OCI-M2 (cell line): ENCODE data around the gene VWA1.
"Not testable (repeated sequence)": the region's sequence is repeated elsewhere in the genome, so short reads cannot be mapped to it uniquely, and the experiment has no call there.

ENCODE experiments used
- DNase-seq: peaks from one replicate; lab custom pipeline; 2025; ENCODE audit not compliant: unreplicated experiment; lab: John Stamatoyannopoulos, UW

Gene VWA1

DNA sequence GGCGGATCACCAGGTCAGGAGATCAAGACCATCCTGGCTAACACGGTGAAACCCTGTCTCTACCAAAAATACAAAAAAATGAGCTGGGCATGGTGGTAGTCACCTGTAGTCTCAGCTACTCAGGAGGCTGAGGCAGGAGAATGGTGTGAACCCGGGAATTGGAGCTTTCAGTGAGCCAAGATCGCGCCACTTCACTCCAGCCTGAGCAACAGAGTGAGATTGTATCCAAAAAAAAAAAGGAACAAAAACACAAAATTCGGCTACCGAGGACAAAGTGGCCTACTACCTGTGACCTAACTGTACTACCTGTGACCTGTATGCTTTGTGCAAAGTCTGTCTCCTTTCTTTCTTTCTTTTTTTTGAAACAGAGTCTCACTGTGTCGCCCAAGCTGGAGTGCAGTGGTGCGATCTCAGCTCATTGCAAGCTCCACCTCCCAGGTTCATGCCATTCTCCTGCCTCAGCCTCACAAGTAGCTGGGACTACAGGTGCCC, 32.5 kb upstream of the VWA1 start:
- not testable (repeated sequence) for DNase-seq

DNA sequence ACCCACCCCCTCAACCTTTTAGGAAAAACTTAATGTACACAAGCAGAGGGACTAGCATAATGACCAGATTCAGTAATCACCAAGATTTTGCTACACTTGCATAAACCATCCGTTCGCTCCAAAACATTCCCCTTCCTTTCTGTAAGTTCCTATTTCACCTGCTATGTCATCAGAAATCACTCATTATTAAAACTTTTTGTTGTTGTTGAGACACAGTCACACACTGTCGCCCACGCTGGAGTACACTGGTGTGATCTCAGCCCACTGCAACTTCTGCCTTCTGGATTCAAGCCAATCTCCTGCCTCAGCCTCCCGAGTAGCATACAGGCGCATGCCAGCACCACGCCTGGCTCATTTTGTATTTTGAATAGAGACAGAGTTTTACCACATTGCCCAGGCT, 31.8 kb upstream of the VWA1 start:
- no peak for DNase-seq

DNA sequence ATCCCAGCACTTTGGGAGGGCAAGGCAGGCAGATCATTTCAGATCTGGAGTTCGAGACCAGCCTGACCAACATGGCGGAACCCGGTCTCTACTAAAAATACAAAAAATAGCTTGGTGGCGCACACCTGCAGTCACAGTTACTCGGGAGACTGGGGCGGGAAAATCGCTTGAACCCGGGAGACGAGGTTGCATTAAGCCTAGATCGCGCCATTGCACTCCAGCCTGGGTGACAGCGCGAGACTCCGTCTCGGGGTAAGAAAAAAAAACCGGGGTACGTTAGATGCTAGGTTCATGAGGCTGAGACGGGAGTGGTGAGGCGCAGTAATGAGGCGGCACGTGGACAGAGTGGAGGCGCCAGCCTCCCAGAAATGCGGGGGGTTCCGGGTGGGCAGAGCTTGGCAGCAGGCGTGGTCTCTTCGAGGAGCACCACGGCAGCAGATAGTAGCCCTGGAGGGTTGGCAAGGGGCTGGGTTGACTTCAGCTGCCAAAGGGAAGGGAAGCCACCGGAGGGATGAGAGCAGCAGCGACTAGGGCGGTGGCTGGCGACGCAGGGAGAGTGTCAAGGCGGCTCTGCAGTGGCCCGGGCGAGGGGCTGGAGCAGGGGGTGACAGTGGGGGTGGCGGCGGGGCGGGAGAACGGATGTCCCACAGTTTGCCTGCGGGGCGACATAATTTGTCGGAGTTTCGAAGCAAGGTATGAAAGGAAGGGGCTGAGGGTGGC, 29.2 kb upstream of the VWA1 start:
- DNase-seq: no peak

DNA sequence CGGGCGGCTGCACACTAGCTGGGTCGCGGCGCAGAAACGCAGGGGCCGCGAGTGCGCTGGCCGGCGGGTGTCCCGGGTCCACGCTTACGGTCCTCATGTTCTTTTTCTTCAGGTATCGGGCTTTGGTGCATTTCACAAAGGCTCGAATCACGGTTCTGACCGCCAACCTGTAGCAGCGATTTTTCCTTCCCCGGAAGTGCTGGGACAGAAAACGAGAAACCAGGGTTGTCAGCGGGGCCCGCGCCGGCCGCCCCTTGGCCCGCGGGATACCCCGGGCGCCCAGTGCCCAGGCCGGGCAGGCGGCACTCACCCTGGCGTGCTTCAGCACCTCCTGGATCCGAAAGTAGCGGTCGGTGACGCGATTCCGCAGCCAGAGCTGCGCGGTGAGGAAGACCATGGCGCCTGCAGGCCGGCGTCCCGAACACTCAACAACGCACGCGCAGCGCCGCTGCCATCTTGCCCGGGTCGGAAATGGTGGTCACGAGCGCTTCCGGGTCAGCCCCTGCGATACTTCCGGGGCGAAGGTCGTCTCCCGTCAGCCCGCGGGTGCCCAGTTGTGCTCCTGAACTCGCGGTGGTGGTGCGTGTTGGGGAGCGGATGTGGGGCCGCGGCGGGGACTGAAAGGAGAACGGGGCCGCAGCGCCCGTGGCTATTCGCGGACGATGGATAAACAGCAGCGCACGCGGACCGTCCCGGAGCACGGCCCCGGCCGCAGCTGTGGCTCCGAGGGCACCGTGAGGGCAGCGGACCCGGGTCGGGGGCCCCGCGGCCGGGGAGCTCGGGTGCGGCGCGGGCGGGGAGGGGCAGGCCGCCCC, 28.5 kb upstream of the VWA1 start, which contains the start of gene MRPL20:
TSS of gene MRPL20 (minus strand) at position 473 of the 815 bp plus-strand sequence. CDS start at position 397, 76 bp downstream.
- DNase-seq: peak; percentile 13

DNA sequence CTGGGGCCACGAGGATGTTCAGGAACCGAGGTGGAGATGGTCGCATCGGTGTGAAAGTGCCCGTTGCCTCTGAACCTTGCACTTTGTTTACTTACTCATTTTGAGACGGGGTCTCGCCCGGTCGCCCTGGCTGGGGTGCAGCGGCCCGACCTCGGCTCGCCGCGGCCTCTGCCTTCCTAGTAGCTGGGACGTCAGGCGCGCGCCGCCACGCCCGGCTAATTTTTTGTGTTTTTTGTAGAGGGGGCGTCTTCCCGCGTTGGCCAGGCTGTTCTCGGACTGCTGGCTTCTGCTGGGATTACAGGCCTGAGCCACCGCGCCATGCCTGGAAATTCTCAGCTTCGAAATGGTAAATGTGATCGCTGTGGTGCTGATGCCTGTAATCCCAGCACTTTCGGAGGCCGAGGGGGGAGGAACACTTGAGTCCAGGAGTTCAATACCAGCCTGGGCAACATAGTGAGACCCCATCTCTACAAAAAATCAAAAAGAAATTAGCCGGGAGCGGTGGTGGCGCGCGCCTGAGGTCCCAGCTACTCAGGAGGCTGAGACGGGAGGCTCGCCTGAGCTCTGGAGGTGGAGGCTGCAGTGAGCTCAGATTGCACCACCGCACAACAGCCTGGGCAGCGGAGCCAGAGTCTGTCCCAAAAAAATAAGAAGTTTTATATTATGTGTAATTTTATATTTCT, 27.7 kb upstream of the VWA1 start:
- DNase-seq: no peak

DNA sequence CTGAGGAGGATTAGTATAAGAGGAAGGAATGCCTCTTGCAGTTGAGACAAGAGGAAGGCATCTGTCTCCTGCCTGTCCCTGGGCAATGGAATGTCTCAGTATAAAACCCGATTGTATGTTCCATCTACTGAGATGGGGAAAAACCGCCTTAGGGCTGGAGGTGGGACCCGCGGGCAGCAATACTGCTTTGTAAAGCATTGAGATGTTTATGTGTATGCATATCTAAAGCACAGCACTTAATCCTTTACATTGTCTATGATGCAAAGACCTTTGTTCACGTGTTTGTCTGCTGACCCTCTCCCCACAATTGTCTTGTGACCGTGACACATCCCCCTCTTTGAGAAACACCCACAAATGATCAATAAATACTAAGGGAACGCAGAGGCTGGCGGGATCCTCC, 25.3 kb upstream of the VWA1 start:
- not testable (repeated sequence) for DNase-seq

DNA sequence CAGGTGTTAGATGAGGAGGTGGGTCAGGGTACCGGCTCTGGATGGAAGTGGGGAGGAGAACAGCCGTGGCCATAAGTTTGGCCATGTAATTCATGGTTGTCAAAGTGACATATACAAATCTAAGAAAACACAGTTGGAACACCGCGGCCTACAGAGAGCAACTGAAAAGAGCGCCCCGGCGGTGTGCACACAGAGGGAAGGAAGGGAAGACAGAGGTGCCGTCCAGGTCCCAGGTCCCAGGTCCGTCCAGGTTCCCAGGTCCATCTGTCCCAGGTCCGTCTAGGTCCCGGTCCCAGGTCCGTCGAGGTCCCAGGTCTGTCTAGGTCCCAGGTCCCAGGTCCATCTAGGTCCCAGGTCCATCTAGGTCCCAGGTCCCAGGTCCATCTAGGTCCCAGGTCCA, 23.9 kb upstream of the VWA1 start:
- no peak for DNase-seq

DNA sequence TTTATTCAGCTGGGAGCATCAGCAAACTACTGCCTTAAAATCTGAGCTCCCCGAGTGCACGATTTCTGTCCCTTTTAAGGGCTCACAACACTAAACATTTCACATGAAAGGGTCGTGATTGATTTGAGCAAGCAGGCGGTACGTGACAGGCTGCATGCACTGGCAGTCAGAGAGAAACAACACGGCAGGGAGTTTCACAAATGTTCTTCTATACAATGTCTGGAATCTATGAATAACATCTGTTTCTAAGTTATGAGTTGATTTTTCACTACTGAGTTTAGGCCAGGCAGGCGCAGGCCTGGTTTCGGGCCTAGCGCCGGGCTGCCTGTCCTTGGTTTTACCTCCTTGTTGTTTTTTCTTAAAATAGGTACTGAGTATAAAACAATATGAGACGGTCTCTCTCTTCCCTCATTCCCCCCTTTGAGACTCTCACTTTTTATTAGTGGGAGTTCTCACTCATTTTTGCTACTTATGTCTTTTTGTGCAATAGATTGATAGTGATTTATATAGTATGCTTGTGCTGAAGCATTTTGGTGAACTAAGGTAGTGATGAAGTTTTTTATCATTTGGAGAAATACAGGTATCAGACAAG, 23.1 kb upstream of the VWA1 start:
- not testable (repeated sequence) for DNase-seq

DNA sequence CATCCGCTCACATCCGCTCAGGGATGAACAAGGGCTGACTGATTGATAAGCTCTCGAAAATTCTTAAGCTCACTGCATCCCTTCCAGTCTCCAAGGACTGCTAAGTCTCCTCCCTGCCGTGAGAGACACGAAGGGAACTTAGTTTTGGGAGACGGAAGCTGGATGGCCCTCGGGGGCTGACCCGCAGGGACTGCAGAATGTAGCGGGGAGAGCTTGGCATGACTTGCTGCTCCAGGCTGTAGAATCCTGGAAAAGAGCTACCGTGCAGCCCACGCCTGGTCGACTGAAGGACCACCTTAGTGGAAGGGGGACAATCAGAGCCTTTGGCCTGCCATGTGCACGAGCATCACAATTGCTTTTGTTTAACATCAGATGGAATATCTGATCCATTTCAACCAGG, 19.7 kb upstream of the VWA1 start:
- DNase-seq: no peak

DNA sequence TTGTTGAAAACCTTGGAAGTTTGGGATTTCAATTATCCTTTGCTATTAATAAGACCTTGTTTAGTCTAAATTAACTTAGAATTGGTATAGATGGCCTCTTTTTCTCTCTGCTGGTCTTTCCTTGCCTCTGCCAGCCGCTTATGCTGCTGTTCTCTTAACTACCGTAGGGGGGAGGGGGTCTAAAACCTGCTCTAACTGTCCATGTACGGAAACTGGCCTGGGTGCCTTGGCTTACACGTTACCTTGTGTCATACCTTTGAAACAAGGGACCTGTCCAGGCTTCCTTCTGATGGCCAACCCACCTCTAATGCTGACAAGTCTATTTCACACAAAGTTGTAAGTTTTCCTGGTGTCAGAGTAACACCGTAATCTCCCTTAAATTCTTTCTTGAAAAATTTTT, 18.1 kb upstream of the VWA1 start:
- DNase-seq: not testable (repeated sequence)

DNA sequence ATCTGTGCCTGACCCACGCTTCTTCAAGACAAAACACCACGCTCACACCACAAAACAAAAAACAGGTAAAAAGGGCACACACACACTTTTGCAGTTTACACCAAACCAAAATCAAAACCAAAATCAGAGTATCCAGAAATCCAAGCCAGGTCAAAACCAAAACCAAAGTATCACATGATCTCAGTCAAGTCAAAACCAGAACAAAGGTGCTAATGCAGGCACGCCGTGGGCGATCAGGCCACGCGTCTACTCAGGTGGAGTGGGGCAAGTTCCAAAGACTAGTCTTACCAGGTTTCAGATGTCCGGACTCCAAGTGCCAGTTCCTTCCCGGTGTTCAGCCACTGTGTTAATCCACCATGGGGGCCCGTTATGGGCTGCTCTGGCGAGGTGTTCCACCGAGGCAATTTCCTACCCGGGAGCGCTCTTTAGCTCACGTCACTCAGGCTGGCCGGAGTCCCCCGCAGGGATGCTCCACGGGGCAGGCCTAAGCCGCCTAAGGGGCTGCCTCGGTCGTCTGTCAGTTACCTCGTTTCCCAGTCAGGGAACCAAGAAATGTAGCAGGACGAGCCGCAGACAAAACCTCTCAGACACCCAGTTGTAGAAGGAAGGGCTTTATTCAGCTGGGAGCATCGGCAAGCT, 17.5 kb upstream of the VWA1 start:
- DNase-seq: not testable (repeated sequence)

DNA sequence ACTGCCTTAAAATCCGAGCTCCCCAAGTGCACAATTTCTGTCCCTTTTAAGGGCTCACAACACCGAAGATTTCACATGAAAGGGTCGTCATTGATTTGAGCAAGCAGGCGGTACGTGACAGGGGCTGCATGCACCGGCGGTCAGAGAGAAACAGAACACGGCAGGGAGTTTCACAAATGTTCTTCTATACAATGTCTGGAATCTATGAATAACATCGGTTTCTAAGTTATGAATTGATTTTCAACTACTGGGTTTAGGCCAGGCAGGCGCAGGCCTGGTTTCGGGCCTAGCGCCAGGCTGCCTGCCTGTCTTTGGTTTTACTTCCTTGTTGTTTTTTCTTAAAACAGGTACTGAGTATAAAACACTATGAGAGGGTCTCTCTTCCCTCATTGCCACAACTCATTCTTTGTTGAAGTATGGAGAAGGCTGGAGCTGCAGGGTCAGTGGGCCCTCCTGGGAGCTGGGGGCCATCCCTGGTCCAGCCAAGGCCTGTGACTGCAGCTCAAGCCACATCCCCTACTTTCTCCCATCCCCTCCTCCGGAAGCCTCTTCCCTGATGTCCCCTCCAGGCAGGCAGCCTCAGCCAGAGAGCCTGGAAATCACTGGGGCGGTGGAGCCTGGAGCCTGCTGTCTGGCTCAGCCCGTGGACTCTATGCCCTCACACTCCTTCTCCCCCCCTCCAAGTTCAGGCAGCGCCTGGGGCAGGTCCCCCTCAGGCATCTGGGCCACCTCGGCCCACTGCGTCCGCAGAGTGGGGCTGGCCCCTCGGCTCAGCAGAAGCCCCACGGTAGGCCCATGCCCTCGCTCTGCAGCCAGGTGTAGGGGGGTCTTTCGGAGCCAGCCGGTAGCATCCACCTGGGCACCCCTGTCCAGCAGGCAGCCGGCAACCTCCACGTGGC, 16.8 kb upstream of the VWA1 start:
- DNase-seq: no peak

DNA sequence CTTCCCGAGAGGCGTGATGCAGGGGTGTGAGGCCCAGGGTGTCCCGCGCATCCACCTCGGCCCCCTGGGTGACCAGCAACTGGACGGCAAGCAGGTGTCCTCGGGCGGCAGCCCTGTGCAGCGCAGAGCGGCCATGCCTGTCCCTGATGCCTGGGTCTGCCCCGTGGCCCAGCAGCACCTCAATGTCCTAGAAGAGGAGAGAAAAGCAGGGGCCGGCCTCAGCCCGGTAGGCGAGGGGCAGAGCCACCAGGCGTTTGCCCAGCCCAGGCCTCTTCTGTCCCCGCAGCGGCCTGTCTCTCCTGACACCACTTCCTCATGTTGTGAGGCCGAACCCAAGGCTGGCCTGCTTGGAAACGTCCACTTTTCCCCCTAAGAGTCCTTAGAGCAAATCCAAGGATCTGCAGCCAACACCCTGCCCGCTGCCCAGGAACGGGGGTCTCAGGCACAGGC, 16.1 kb upstream of the VWA1 start:
- DNase-seq: no peak

DNA sequence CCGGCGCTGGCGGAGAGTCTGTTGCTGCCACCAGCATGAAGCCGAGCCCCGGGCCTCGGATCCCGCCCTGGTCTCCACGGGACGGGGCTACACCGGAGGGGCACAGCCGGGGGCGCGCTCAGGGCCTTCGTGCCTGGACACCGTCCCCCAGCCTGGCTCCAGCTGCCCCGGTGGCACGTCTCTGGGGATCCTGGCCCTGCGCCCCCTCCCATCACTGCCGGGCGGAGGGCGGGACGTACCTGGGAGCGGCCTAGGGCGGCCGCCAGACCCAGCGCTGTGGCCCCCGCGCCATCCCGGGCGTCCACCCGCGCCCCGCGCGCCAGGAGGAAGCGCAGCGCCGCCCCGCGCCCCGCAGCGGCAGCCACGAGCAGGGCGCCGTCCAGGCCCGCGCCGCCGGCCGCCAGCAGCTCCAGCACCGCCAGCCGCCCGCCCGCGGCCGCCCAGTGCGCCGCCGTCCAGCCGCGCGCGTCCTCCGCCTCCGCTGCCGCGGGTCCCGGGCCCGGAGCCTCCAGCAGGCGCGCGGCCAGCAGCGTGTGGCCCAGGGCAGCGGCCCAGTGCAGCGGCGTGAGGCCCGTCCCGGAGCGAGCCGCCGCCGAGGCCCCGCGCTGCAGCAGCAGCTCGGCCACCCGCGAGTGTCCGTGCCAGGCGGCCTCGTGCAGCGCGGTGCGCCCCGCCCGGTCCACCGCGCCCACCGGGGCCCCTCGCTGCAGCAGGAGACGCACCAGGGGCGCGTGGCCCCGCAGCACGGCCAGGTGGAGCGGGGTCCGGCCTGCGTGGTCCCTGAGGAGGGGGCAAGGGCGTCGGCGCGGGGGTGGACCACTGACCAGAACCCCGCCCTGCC, 15.5 kb upstream of the VWA1 start:
- no peak for DNase-seq

DNA sequence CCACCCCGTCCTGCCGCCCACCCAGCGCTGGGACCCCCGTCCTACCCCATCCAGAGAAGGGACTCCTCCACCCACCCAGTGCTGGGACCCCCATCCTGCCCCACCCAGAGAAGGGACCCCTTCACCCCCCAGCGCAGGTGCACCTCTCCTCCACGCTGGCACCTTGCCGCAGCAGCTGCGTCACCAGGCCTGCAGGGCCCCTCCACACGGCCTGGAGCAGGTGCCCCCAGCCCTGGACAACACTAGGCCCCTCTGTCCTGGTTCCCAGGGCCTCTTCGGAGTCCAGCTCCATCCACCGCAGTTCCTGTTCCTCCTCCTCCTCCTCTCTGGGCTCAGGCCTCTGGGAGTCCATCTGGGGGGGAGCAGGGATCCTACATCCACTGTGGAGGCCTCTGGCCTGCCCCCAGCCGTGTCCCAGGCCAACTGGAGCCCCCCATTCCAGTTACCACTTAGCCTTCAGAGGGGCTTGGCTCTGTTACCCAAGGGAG, 14.8 kb upstream of the VWA1 start:
- DNase-seq: no peak

DNA sequence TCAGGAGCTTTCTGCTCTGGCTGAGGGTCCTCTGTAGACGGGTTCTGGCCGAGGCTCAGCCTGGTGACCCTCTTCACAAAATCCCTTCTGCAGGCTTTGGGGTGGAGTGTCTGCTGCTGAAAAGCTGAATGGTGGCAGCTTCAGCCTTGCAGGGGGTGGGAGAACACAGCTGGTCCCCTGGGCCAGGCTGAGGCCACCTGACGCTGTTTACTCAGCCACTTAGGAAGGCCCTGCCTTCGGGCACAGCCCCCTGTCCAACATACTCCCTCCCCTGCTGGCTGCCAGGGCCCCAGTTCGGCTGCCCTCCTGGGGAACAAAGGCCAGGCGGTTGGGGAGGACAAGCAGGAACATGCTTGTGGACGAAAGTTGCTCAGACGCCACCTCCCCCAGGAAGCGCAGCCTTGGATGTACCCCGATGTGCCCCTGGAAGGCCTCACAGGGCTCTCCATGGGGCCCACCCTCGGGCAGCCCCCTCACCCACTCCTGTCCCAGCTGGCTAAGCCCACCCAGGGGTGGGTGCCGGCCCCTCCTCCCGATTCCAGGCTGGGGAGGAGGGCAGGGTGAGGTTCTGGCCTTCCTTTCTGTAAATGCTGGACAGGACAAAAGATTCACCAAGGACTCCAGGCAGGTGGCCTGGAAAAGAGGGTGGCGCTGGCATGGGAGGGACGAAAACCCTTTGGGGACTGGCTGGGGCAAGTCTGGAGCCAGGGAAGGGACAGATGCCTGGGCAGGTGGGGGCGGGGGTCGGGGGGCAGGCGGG, 14.2 kb upstream of the VWA1 start, which contains the start of gene ANKRD65:
TSS of gene ANKRD65 (minus strand) at position 130 of the 760 bp plus-strand sequence. CDS start 271 bp downstream, outside the sequence.
- no peak for DNase-seq

DNA sequence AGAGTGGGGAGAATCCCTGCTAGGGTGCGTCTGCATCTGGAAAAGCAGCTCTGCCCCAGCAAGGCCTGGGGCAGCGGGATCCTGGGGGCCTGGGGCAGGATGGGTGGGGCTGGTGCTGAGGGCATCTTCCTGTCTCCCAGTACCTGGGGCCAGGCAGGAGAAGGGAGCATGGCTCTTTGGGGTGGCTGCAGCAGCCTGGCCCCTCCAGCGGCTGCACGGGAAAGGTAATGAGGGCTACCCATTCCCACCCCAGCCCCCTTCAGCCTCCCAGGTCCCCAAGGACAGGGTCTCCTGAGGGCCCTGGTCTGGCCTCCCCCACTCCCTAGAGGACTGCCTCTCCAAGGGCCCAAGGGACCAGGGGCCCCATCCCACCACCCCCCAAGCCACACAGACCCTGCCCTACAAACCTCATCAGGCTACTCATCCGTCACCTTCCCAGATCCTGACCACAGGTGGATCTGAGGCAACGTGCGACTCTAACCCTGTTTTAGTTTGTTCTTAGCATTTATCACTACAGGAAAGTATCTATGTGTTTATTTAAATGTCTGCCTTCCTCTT, 13.5 kb upstream of the VWA1 start:
- no peak for DNase-seq
